ENCODE data around the gene NEO1.

Gene NEO1

GRCh38 chr15:73175382-73175781 is 123.1 kb downstream of the NEO1 start:
- no peaks in the 10 kb centered on the region for H3K27me3 ChIP-seq
- no peak for TF ChIP-seq CTCF (IDR thresholded peaks at IDR 0.05)
- H3K27ac ChIP-seq, result no peak overlapping the region
- no peaks in the 10 kb centered on the region for H3K4me1 ChIP-seq
- no peak overlapping the region for H3K4me3 ChIP-seq
- intact Hi-C loops (cut with DNase I; ENCODE audit: low total_unique reads), result no loop called here
- peaks cover 6 to 28% (median 13%) of the 10 kb centered on the region in 3 donors for H3K36me3 ChIP-seq
- no peak for DNase-seq
- H3K9me3 ChIP-seq, result no peaks in the 10 kb centered on the region

GRCh38 chr15:73176598-73176997 is 124.3 kb downstream of the NEO1 start:
- no peaks in the 10 kb centered on the region for H3K4me1 ChIP-seq
- H3K36me3 ChIP-seq, result peaks cover 6 to 28% (median 13%) of the 10 kb centered on the region in 3 donors
- H3K9me3 ChIP-seq, result no peaks in the 10 kb centered on the region
- intact Hi-C loops (cut with DNase I; ENCODE audit: low total_unique reads), result no loop called here
- TF ChIP-seq CTCF (IDR thresholded peaks at IDR 0.05), result no peak
- no peaks in the 10 kb centered on the region for H3K27me3 ChIP-seq
- no peak overlapping the region for H3K27ac ChIP-seq
- DNase-seq, result no peak
- no peak overlapping the region for H3K4me3 ChIP-seq

DNA sequence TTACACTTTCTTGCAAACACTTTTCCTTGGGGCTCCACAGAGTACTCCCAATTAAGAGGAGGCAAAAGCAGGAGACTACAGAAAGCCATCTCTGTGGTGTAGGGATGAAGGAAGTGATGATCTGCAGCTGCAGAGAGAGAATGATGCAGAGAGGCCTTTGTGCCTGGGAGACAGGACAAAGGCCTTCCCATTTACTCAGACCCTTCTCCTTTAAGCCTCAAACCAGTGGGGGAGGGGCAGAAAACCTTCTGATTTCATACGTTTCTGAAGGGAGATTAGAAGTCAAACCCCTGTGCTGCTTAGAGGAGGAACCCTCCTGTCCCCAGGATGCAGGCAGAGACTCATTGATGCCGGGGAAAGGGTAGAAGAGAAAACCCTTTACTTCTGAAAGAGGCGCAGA is 130.8 kb downstream of the NEO1 start:
- Histone ChIP-seq H3K27ac (no peak overlapping the region), H3K4me1 (no peaks in the 10 kb centered on the region), H3K4me3 (no peak overlapping the region), H3K27me3 (no peaks in the 10 kb centered on the region), H3K9me3 (no peaks in the 10 kb centered on the region), H3K36me3 (peaks cover 9 to 28% (median 15%) of the 10 kb centered on the region in 3 donors)
- no peak for DNase-seq
- intact Hi-C loops (cut with DNase I; ENCODE audit: low total_unique reads), result no loop called here
- TF ChIP-seq CTCF (IDR thresholded peaks at IDR 0.05), result no peak

- intact Hi-C loops (cut with DNase I; ENCODE audit: low total_unique reads), result no loop called here
- no peak for DNase-seq
- no peaks in the 10 kb centered on the region for H3K27me3 ChIP-seq
- H3K9me3 ChIP-seq, result no peaks in the 10 kb centered on the region
- TF ChIP-seq CTCF (IDR thresholded peaks at IDR 0.05), result no peak
- peaks cover 0 to 6% (median 3%) of the 10 kb centered on the region in 3 donors for H3K36me3 ChIP-seq
- no peak overlapping the region for H3K4me3 ChIP-seq
- H3K4me1 ChIP-seq, result peaks cover 0 to 14% (median 4%) of the 10 kb centered on the region in 4 donors
- H3K27ac ChIP-seq, result peak overlapping the region; percentile 37 to 40
These were observed 137.9 kb downstream of the NEO1 start for GRCh38 chr15:73190189-73190601.

DNA sequence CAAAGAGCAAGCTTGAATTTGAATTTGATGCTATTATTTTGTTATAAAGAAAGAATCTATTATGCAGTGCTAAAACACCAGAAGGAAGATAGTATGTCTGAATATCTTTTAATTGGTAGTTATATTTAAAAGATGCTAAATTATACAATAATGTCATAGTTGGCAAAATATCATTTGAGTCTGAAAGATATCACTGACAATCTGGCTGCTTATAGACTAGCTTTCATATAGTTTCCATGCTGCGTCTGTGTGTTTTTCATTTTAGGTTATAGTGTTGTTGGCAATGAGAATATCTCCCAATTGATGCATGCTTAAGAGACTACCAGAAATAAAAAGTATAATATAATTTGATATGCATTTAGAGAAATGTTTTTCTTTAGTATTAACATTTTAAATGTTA is 142.9 kb downstream of the NEO1 start:
- Histone ChIP-seq H3K36me3 (peaks cover 0 to 3% (median 0%) of the 10 kb centered on the region in 3 donors), H3K27me3 (no peaks in the 10 kb centered on the region), H3K4me1 (peaks cover 0 to 8% (median 3%) of the 10 kb centered on the region in 4 donors), H3K9me3 (no peaks in the 10 kb centered on the region), H3K27ac (no peak overlapping the region), H3K4me3 (no peak overlapping the region)
- intact Hi-C loops (cut with DNase I; ENCODE audit: low total_unique reads), result no loop called here
- DNase-seq, result no peak
- TF ChIP-seq CTCF (IDR thresholded peaks at IDR 0.05), result no peak

- H3K4me3 ChIP-seq, result no peak overlapping the region
- H3K4me1 ChIP-seq, result no peaks in the 10 kb centered on the region
- no peak overlapping the region for H3K27ac ChIP-seq
- no peak for TF ChIP-seq CTCF (IDR thresholded peaks at IDR 0.05)
- intact Hi-C loops (cut with DNase I; ENCODE audit: low total_unique reads), result no loop called here
- no peaks in the 10 kb centered on the region for H3K27me3 ChIP-seq
- DNase-seq, result no peak
- no peaks in the 10 kb centered on the region for H3K9me3 ChIP-seq
- H3K36me3 ChIP-seq, result peaks cover 0 to 3% (median 0%) of the 10 kb centered on the region in 3 donors
These were observed 143.8 kb downstream of the NEO1 start for GRCh38 chr15:73196113-73196512.

Data from tibial artery (tissue), 4 donors.